Measurements from ENCODE around the gene BRSK2. TPM values are rescaled to one million over a fixed set of nuclear protein-coding genes. Genes with fewer than 3 reads are reported as not detected.
A peak's percentile ranks its signal among the peaks of the same experiment; 100 is the strongest.

The BRSK2 gene
- total RNA-seq (2011; cell fraction: chromatin; rRNA removed; ENCODE audit: low replicate concordance) = 0.84 and 4.1 TPM in 2 replicates
- 1.8 and 2.1 TPM in 2 replicates for total RNA-seq (2011; cell fraction: nucleolus; rRNA removed)
- total RNA-seq (2011; cell fraction: nucleoplasm; rRNA removed) = 0.84 and 1.2 TPM in 2 replicates
- total RNA-seq (2014; rRNA removed) = not detected in 2 replicates
- not detected in 2 replicates for total RNA-seq (2014; rRNA removed; fragmentation: Illumina TruSeq; extraction: Trizol)
- 0.19 TPM in 1 of 2 replicates, not detected in the other for total RNA-seq (2015; rRNA removed; fragmentation: Illumina TruSeq; extraction: Trizol)
- total RNA-seq (2021) = 0.22 TPM in 2 replicates
- 0.14 and 0.24 TPM in 2 replicates for polyA plus RNA-seq (2011; rRNA removed)
- 0.34 and 0.55 TPM in 2 replicates for polyA plus RNA-seq (2011; cell fraction: cytosol; rRNA removed)
- polyA plus RNA-seq (2011; cell fraction: nucleus; rRNA removed) = 0.65 and 2.2 TPM in 2 replicates
- 0.18 and 0.24 TPM in 2 replicates for polyA plus RNA-seq (2012)
- polyA plus RNA-seq (2014; fragmentation: Illumina TruSeq; extraction: Trizol) = 0.06 and 0.44 TPM in 2 replicates
- not detected for polyA plus RNA-seq (2014; fragmentation: Nextera tagmentation; extraction: Ambion mirVana)
- 0.46 and 0.52 TPM in 2 replicates for polyA plus RNA-seq (2014; rRNA removed)
- polyA minus RNA-seq (2011; rRNA and poly(A)+ RNA removed) = 0.39 TPM in 1 of 2 replicates, not detected in the other
- not detected in 2 replicates for polyA minus RNA-seq (2011; cell fraction: cytosol; rRNA and poly(A)+ RNA removed)
- polyA minus RNA-seq (2011; cell fraction: nucleus; rRNA and poly(A)+ RNA removed) = 0.56 and 1.2 TPM in 2 replicates
- Bru-seq, nascent RNA = percentile 11 among the genes with signal in this experiment
- BruChase-seq, experiment 1, labeled RNA remaining after a 2-hour chase = percentile 6 among the genes with signal in this experiment
- percentile 11 among the genes with signal in this experiment for BruChase-seq, experiment 2, labeled RNA remaining after a 6-hour chase
- long read RNA-seq, experiment 1, full-length matches to known transcripts = 1 of 1 reads
- long read RNA-seq, experiment 1, partial matches to known transcripts = 0 of 1 reads
- long read RNA-seq, experiment 1, other reads (novel, unspliced or antisense) = 0 of 1 reads
- long read RNA-seq, experiment 2 = 0 reads
- long read RNA-seq, experiment 3 = 0 reads

- no peak for ATAC-seq
- no peak for DNase-seq (ENCODE audit: extremely low read depth in 1 of 4, low spot score in 3 of 4)
- in situ Hi-C loops (cut with MboI) = no loop called here
Observed at GRCh38 chr11:1389932-1390568, at the start of gene BRSK2. Gene BRSK2 (plus strand): TSS chr11:1389934. CDS start chr11:1390285, 351 bp downstream.

More at GRCh38 chr11:1389932-1390568, at the start of gene BRSK2:
- no peaks in the 10 kb centered on the region for H3K9me1 ChIP-seq (ENCODE audit: control insufficient read depth, insufficient read depth, low read length)
- H3K4me1 ChIP-seq (replicated peaks in 1 of 2; ENCODE audit: control insufficient read depth in 2 of 2, insufficient read depth in 2 of 2, low read length in 2 of 2) = peaks cover 0 to 25% of the 10 kb centered on the region in 2 experiments; a peak in 2 of 5 replicates
- no peak for TF ChIP-seq UBTF (IDR thresholded peaks at IDR 0.05; ENCODE audit: borderline replicate concordance in 1 of 2, low read depth in 2 of 2, low read length in 2 of 2)
- TF ChIP-seq SREBF1 (IDR thresholded peaks at IDR 0.05; ENCODE audit: borderline replicate concordance, low read depth, low read length) = no peak
- peak in 1 of 2 experiments; percentile 62 for TF ChIP-seq E2F6 (IDR thresholded peaks at IDR 0.05; ENCODE audit: borderline replicate concordance in 1 of 2, extremely low read depth in 1 of 2, insufficient read depth in 1 of 2, insufficient read length in 1 of 2, low read depth in 1 of 2, low read length in 1 of 2, poor library complexity in 1 of 2, severe bottlenecking in 1 of 2)
- no peaks in the 10 kb centered on the region for H3K79me2 ChIP-seq (ENCODE audit: control insufficient read depth, insufficient read depth, low read length)
- no peaks in the 10 kb centered on the region for H3K36me3 ChIP-seq (ENCODE audit: control insufficient read depth, insufficient read depth, low read length)
- H3K27ac ChIP-seq (ENCODE audit: extremely low read depth, low read depth, low read length) = no peak within 1 kb of the TSS
- peak within 1 kb of the TSS in 1 of 2 experiments; percentile 89; a peak in 2 of 4 replicates for H3K9ac ChIP-seq (ENCODE audit: insufficient read depth in 1 of 2, low read depth in 2 of 2, low read length in 2 of 2)
- peaks cover 5 to 46% of the 10 kb centered on the region in 2 experiments; a peak in 3 of 5 replicates for H3K27me3 ChIP-seq (ENCODE audit: control insufficient read depth in 2 of 2, insufficient read depth in 2 of 2, low read length in 2 of 2)
- peak within 1 kb of the TSS; percentile 13; the same call in 1 of the 2 replicates for H3K4me3 ChIP-seq
- ChIA-PET POLR2A (interaction anchor here (0.6 kb wide), 1 partner anchor 178 kb away, joined by 3 read pairs; no protein-coding TSS in a partner anchor), CTCF (ENCODE audit: low intra/inter-chr PET ratio) (no interaction called here)
- FAIRE-seq = no peak
- WGBS (ENCODE audit: insufficient coverage, low coverage, missing lambda C conversion rate) = 34% methylated on average over 42 of the region's 119 CpGs
- 0 out of 2 replicates have a peak, but pooled peaks cover 5% of the 10 kb centered on the region for H4K20me1 ChIP-seq (replicated peaks; ENCODE audit: control insufficient read depth, insufficient read depth, low read length)
- peak within 1 kb of the TSS; percentile 43 for H2AFZ ChIP-seq (ENCODE audit: low read depth, low read length)
- H3K9me3 ChIP-seq (replicated peaks; ENCODE audit: control insufficient read depth, insufficient read depth, low read depth, low read length) = no peaks in the 10 kb centered on the region
- H3K4me2 ChIP-seq (ENCODE audit: insufficient read depth, low read length) = peak within 1 kb of the TSS; percentile 25; the same call in 1 of the 2 replicates
- no TSS peak for BruUV-seq (replicated peaks)
- intact Hi-C loops (cut with micrococcal nuclease) = no loop called here

All from K562 (cell line).